Adrenal gland (tissue), 12 donors: ENCODE data around the gene FAM181A. TPM values are rescaled to one million over a fixed set of nuclear protein-coding genes. Genes with fewer than 3 reads are reported as not detected.

Source experiments
- DNase-seq, 7 donors: peaks; one replicate each; pipeline ENCODE4 v3.0.0-alpha.2; 2019 to 2020
- H3K27ac ChIP-seq, 5 donors: fragments of 200-600 bp; sonication (generic) in 4 of 5; 1 replicate in 3 of 5; 2 replicates in 2 of 5; pipeline versions ENCODE4 v1.5.1 to v1.8.0; 2016 to 2020; ENCODE audit warnings: mild to moderate bottlenecking in 1 of 5
- H3K27me3 ChIP-seq: fragments of 200-600 bp; 2 replicates; pipeline ENCODE4 v1.8.0; 2021
- H3K36me3 ChIP-seq, 2 donors: fragments of 200-600 bp; replicated peaks in 1 of 2; 1 replicate in 1 of 2; 2 replicates in 1 of 2; pipeline versions ENCODE4 v1.5.1 to v1.8.0; 2018 to 2022
- H3K4me1 ChIP-seq, 2 donors: fragments of 200-600 bp; replicated peaks in 1 of 2; 1 replicate in 1 of 2; 2 replicates in 1 of 2; pipeline versions ENCODE4 v1.5.1 to v1.8.0; 2018 to 2021
- H3K4me3 ChIP-seq, 4 donors: fragments of 200-600 bp; sonication (generic) in 3 of 4; one replicate each; pipeline ENCODE4 v1.5.1; 2016 to 2018
- H3K9me3 ChIP-seq, 3 donors: fragments of 200-600 bp; sonication (generic) in 1 of 3; replicated peaks in 1 of 3; 1 replicate in 2 of 3; 2 replicates in 1 of 3; pipeline versions ENCODE4 v1.5.1 to v1.8.0; 2016 to 2021
- CTCF ChIP-seq, 6 experiments: fragments of 450-650 bp in 4 of 6; fragments of 200-600 bp in 2 of 6; sonication (generic) in 1 of 6; IDR thresholded peaks; 1 replicate in 5 of 6; 2 replicates in 1 of 6; pipeline versions ENCODE4 v1.5.1 to v1.8.0; 2016 to 2021; ENCODE audit warnings: antibody characterized with exemption in 6 of 6, mild to moderate bottlenecking in 2 of 6, moderate library complexity in 1 of 6
- POLR2A ChIP-seq, 2 donors: fragments of 450-650 bp; IDR thresholded peaks; one replicate each; pipeline ENCODE4 v1.6.1; 2017; ENCODE audit warnings: antibody characterized with exemption in 2 of 2, mild to moderate bottlenecking in 2 of 2, moderate library complexity in 1 of 2
- WGBS, 4 donors: extraction: QIAGEN DNeasy Blood & Tissue Kit in 2 of 4; methylation state at CpG; one replicate each; pipeline versions ENCODE4 v1.1.5 to v1.1.7; 2013 to 2017; 5-methylcytosine and 5-hydroxymethylcytosine counted together
- intact Hi-C, 2 donors: fragments of 100-400 bp; cut with DNase I; formaldehyde crosslinking; loops; one replicate each; pipeline versions ENCODE4 v1.14.1 to v1.15.0; 2022 to 2023
- polyA plus RNA-seq, 3 donors: library from polyadenylated mRNA; stranded (reverse); fragments of 200-250 nt in 2 of 3; fragments of 350-450 nt in 1 of 3; fragmentation: Illumina TruSeq in 1 of 3; extraction: RNeasy Lipid Tissue Mini Kit (QIAGEN cat#74804) in 1 of 3; gene quantifications; one replicate each; pipeline ENCODE4 v1.2.3, GENCODE V29; 2013 to 2014
- total RNA-seq, 9 donors: library from RNA; depleted of rRNA in 4 of 9; stranded (reverse); fragments of >200 nt in 4 of 9; fragments of 120-200 nt in 1 of 9; fragmentation: NEBNext Ultra II Directional in 1 of 9; extraction: Animal tissue kit (Norgen Biotek cat#: 25700) in 1 of 9; gene quantifications; one replicate each; pipeline versions ENCODE4 v1.1.0 to v1.2.4, GENCODE V29; 2013 to 2023
- donor health status: healthy with polysubstance abuse.
- donor health status: Bipolar disorder and iron deficiency.
- donor health status: DM: yes; HTN: yes; CAD: no.
- donor health status: DM: no; HTN: no; CAD: no.
- donor health status: DM: no; HTN: no; CAD: no.
- donor health status: DM: yes; HTN: yes; CAD: no.

Gene FAM181A
- total and polyA plus RNA-seq, 12 donors, result not detected

GRCh38 chr14:93916498-93916897, 10.6 kb upstream of the FAM181A start:
- H3K9me3 ChIP-seq, result no peaks in the 10 kb centered on the region
- WGBS, 4 donors, result 64 to 76% (median 69%) methylated on average over 3 of the region's 3 CpGs
- no peak overlapping the region for H3K4me3 ChIP-seq
- no peaks in the 10 kb centered on the region for H3K4me1 ChIP-seq
- DNase-seq, result no peak
- intact Hi-C loops, result no loop called here
- H3K27me3 ChIP-seq, result no peaks in the 10 kb centered on the region
- no peaks in the 10 kb centered on the region for H3K36me3 ChIP-seq
- H3K27ac ChIP-seq, result no peak overlapping the region
- no peak for TF ChIP-seq POLR2A (IDR thresholded peaks at IDR 0.05)
- no peak for TF ChIP-seq CTCF (IDR thresholded peaks at IDR 0.05)

GRCh38 chr14:93917141-93917540, 10.0 kb upstream of the FAM181A start:
- intact Hi-C loops, result no loop called here
- TF ChIP-seq CTCF (IDR thresholded peaks at IDR 0.05), result no peak
- TF ChIP-seq POLR2A (IDR thresholded peaks at IDR 0.05), result no peak
- Histone ChIP-seq H3K36me3 (no peaks in the 10 kb centered on the region), H3K27me3 (no peaks in the 10 kb centered on the region), H3K9me3 (no peaks in the 10 kb centered on the region), H3K27ac (no peak overlapping the region), H3K4me1 (no peaks in the 10 kb centered on the region), H3K4me3 (no peak overlapping the region)
- 76 to 91% (median 85%) methylated on average over 7 of the region's 7 CpGs for WGBS, 4 donors
- no peak for DNase-seq

GRCh38 chr14:93921001-93921806, 5.9 kb upstream of the FAM181A start:
- Histone ChIP-seq H3K27me3 (no peaks in the 10 kb centered on the region), H3K27ac (no peak overlapping the region), H3K36me3 (no peaks in the 10 kb centered on the region), H3K4me3 (no peak overlapping the region), H3K9me3 (no peaks in the 10 kb centered on the region), H3K4me1 (no peaks in the 10 kb centered on the region)
- DNase-seq, result peak in 1 of 7 donors; percentile 58
- WGBS, 4 donors, result 76 to 83% (median 79%) methylated on average over 15 to 18 of the region's 18 CpGs
- intact Hi-C loops, result no loop called here
- no peak for TF ChIP-seq CTCF (IDR thresholded peaks at IDR 0.05)
- no peak for TF ChIP-seq POLR2A (IDR thresholded peaks at IDR 0.05)

- intact Hi-C loops, result no loop called here
- 78 to 90% (median 83%) methylated on average over 8 of the region's 8 CpGs for WGBS, 4 donors
- no peaks in the 10 kb centered on the region for H3K9me3 ChIP-seq
- TF ChIP-seq CTCF (IDR thresholded peaks at IDR 0.05) (no peak), POLR2A (IDR thresholded peaks at IDR 0.05) (no peak)
- no peaks in the 10 kb centered on the region for H3K36me3 ChIP-seq
- DNase-seq, result no peak
- no peak overlapping the region for H3K27ac ChIP-seq
- H3K4me1 ChIP-seq, result no peaks in the 10 kb centered on the region
- no peak overlapping the region for H3K4me3 ChIP-seq
- H3K27me3 ChIP-seq, result no peaks in the 10 kb centered on the region
Observed at GRCh38 chr14:93923626-93924025, 3.5 kb upstream of the FAM181A start.
